Measurements from ENCODE around the gene TPK1.

- TF ChIP-seq SIN3A (IDR thresholded peaks at IDR 0.05; ENCODE audit: borderline replicate concordance, low read depth, low read length) (no peak), POLR2AphosphoS5 (IDR thresholded peaks at IDR 0.05; ENCODE audit: low read depth, low read length) (no peak), RXRA (IDR thresholded peaks at IDR 0.05; ENCODE audit: borderline replicate concordance, low read depth) (no peak), SMC3 (IDR thresholded peaks at IDR 0.05; ENCODE audit: low read depth, low read length) (no peak), CTCF (IDR thresholded peaks at IDR 0.05) (no peak), JUND (IDR thresholded peaks at IDR 0.05) (no peak), FOXM1 (IDR thresholded peaks at IDR 0.05; ENCODE audit: low read depth) (no peak), GABPA (IDR thresholded peaks at IDR 0.05; ENCODE audit: low read depth) (no peak), ZBTB33 (IDR thresholded peaks at IDR 0.05; ENCODE audit: borderline replicate concordance, low read depth) (no peak), IRF3 (IDR thresholded peaks at IDR 0.05; ENCODE audit: low read depth, low read length) (no peak), PBX3 (IDR thresholded peaks at IDR 0.05) (no peak), GATA2 (CRISPR knock-in tag; IDR thresholded peaks at IDR 0.05) (no peak), RAD21 (IDR thresholded peaks at IDR 0.05; ENCODE audit: low read length) (no peak)
- TF ChIP-seq, protein P1, sequence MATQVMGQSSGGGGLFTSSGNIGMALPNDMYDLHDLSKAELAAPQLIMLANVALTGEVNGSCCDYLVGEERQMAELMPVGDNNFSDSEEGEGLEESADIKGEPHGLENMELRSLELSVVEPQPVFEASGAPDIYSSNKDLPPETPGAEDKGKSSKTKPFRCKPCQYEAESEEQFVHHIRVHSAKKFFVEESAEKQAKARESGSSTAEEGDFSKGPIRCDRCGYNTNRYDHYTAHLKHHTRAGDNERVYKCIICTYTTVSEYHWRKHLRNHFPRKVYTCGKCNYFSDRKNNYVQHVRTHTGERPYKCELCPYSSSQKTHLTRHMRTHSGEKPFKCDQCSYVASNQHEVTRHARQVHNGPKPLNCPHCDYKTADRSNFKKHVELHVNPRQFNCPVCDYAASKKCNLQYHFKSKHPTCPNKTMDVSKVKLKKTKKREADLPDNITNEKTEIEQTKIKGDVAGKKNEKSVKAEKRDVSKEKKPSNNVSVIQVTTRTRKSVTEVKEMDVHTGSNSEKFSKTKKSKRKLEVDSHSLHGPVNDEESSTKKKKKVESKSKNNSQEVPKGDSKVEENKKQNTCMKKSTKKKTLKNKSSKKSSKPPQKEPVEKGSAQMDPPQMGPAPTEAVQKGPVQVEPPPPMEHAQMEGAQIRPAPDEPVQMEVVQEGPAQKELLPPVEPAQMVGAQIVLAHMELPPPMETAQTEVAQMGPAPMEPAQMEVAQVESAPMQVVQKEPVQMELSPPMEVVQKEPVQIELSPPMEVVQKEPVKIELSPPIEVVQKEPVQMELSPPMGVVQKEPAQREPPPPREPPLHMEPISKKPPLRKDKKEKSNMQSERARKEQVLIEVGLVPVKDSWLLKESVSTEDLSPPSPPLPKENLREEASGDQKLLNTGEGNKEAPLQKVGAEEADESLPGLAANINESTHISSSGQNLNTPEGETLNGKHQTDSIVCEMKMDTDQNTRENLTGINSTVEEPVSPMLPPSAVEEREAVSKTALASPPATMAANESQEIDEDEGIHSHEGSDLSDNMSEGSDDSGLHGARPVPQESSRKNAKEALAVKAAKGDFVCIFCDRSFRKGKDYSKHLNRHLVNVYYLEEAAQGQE (IDR thresholded peaks at IDR 0.05; ENCODE audit: low read depth, low read length) = no peak
Observed at GRCh38 chr7:144474363-144474762, 361.5 kb downstream of the TPK1 start.
